Measurements from ENCODE around the gene CLN5. TPM values are rescaled to one million over a fixed set of nuclear protein-coding genes. Genes with fewer than 3 reads are reported as not detected.

Gene CLN5
- total RNA-seq, 1 donor from 2014 or later, result 15.0 TPM

DNA sequence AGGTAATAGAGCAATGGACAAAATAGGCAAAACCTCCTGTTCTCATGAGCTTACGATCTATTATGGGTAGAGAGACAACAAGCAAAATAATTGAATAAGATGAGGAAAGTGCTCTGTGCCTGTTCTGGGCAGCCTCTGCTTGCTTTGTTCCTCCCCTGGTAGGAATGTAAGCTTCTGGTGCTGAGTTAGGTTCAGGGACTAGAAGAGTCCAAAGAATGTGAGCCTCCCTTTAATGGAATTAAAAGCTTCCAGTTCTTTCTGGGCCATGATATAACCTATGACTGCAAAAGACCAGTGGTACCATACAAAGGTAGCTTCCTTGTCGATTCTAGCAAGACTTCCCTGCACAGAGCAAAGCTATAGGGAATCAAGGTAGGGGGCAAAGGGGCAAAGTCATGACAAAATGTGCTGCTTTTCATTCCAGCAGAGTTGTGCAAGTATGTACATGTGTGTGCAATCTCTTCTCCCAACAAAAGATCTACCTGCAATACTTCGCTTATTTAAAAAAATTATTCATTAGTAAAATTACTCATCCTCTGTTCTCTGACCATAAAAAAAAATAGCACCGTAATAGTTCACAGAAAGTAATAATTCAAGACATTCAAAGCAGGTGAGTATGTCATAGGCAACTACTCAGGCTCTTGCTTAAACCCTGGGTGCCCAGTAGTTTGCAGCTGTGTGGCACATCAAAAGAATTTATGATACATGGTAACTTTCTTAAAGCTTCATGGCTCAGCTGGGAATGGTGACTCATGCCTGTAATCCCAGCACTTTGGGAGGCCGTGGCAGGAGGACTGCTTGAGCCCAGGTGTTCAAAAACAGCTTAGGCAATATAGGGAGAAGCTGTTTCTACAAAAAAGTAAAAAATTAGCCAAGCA lies 22.2 kb upstream of the CLN5 start:
- Histone ChIP-seq H3K9me3 (replicated peaks) (no peaks in the 10 kb centered on the region), H3K4me3 (no peak overlapping the region), H3K36me3 (no peaks in the 10 kb centered on the region), H3K27me3 (ENCODE audit: low read depth) (peaks cover 32% of the 10 kb centered on the region), H3K4me1 (peaks cover 10% of the 10 kb centered on the region), H3K27ac (replicated peaks) (no peak overlapping the region)
- intact Hi-C loops (cut with micrococcal nuclease), result no loop called here
- no peak for DNase-seq
- TF ChIP-seq CTCF (IDR thresholded peaks at IDR 0.05; ENCODE audit: borderline replicate concordance), result no peak

DNA sequence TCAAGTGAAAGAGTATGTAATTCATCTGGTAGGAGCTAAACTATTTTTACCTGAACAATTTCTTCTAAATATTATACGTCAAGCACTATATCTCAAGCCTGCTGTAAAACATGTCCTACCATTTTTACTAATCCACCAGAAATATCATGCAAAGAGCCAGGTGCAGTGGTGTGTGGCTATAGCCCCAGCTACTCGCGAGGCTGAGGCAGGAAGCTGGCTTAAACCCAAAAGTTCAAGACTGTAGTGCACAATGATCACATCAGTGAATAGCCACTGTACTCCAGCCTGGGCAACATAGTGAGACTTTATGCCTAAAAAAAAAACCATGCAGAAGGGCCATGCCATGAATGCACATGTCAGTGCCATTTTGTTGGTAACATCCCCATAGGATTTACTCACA lies 20.7 kb upstream of the CLN5 start:
- no peak for DNase-seq
- no peak overlapping the region for H3K4me3 ChIP-seq
- H3K4me1 ChIP-seq, result peaks cover under 1% of the 10 kb centered on the region
- TF ChIP-seq CTCF (IDR thresholded peaks at IDR 0.05; ENCODE audit: borderline replicate concordance), result no peak
- intact Hi-C loops (cut with micrococcal nuclease), result no loop called here
- H3K27ac ChIP-seq (replicated peaks), result no peak overlapping the region
- peaks cover 41% of the 10 kb centered on the region for H3K27me3 ChIP-seq (ENCODE audit: low read depth)
- no peaks in the 10 kb centered on the region for H3K36me3 ChIP-seq
- H3K9me3 ChIP-seq (replicated peaks), result no peaks in the 10 kb centered on the region

GRCh38 chr13:76971851-76972829 lies 19.7 kb upstream of the CLN5 start:
- Histone ChIP-seq H3K27ac (replicated peaks) (no peak overlapping the region), H3K4me3 (no peak overlapping the region), H3K9me3 (replicated peaks) (no peaks in the 10 kb centered on the region), H3K27me3 (ENCODE audit: low read depth) (peaks cover 49% of the 10 kb centered on the region), H3K36me3 (no peaks in the 10 kb centered on the region), H3K4me1 (no peaks in the 10 kb centered on the region)
- no peak for TF ChIP-seq CTCF (IDR thresholded peaks at IDR 0.05; ENCODE audit: borderline replicate concordance)
- intact Hi-C loops (cut with micrococcal nuclease), result no loop called here
- no peak for DNase-seq

DNA sequence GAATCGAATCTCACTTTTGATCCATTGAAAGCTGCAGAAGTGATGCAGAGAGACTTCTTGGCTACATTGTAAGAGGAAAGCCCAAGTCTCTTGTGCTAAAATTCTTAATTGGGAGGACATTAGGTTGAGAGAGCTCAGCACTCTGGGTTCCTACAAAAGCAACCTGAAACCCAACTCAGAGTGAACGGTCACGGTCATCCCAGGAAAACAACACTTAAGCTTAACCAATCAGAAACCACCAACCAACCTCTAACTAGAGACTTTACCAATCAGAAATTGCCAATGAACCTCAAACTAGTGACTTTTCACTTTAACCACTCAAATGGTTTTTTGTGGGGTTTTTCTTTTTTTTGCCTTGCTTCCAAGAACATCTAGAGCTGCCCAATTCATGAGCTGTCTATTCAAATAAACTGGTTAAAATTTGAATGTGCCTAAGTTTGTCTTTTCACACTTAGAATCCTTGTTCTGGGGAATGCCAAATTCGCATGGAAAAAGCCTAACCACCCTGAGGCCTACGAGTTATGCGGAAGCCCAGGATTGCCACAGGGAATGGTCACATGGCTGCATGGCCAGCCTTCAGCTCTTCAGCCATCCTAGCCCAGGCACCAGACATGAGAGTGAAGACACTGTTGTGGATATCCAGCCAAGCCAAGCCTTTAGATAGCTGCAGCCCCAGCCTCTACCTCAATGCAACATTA lies 17.8 kb upstream of the CLN5 start:
- Histone ChIP-seq H3K36me3 (no peaks in the 10 kb centered on the region), H3K4me1 (no peaks in the 10 kb centered on the region), H3K4me3 (no peak overlapping the region), H3K27me3 (ENCODE audit: low read depth) (peaks cover 47% of the 10 kb centered on the region), H3K9me3 (replicated peaks) (no peaks in the 10 kb centered on the region), H3K27ac (replicated peaks) (no peak overlapping the region)
- DNase-seq, result no peak
- TF ChIP-seq CTCF (IDR thresholded peaks at IDR 0.05; ENCODE audit: borderline replicate concordance), result no peak
- intact Hi-C loops (cut with micrococcal nuclease), result no loop called here

DNA sequence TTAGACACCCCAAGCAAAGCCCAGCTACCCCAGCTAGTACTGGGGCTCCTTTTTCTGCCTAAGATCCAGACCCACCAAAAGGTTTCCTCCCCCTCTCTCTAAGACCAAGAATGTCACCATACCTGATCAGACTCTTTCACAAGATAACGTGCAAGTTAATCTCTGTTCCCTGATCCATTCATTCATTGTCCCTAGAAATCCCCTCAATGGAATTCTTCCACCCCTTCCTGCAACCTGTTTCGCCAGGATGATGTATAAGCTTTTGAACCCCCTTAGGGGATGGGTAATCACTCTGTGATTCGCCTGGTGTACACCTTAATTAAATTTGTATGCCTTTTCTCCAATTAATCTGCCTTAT lies 17.3 kb upstream of the CLN5 start:
- H3K36me3 ChIP-seq, result no peaks in the 10 kb centered on the region
- H3K9me3 ChIP-seq (replicated peaks), result no peaks in the 10 kb centered on the region
- TF ChIP-seq CTCF (IDR thresholded peaks at IDR 0.05; ENCODE audit: borderline replicate concordance), result no peak
- peaks cover 46% of the 10 kb centered on the region for H3K27me3 ChIP-seq (ENCODE audit: low read depth)
- H3K4me1 ChIP-seq, result no peaks in the 10 kb centered on the region
- intact Hi-C loops (cut with micrococcal nuclease), result no loop called here
- no peak overlapping the region for H3K4me3 ChIP-seq
- no peak for DNase-seq
- H3K27ac ChIP-seq (replicated peaks), result no peak overlapping the region
